Measurements from ENCODE around the gene E2F4.

Gene E2F4

DNA sequence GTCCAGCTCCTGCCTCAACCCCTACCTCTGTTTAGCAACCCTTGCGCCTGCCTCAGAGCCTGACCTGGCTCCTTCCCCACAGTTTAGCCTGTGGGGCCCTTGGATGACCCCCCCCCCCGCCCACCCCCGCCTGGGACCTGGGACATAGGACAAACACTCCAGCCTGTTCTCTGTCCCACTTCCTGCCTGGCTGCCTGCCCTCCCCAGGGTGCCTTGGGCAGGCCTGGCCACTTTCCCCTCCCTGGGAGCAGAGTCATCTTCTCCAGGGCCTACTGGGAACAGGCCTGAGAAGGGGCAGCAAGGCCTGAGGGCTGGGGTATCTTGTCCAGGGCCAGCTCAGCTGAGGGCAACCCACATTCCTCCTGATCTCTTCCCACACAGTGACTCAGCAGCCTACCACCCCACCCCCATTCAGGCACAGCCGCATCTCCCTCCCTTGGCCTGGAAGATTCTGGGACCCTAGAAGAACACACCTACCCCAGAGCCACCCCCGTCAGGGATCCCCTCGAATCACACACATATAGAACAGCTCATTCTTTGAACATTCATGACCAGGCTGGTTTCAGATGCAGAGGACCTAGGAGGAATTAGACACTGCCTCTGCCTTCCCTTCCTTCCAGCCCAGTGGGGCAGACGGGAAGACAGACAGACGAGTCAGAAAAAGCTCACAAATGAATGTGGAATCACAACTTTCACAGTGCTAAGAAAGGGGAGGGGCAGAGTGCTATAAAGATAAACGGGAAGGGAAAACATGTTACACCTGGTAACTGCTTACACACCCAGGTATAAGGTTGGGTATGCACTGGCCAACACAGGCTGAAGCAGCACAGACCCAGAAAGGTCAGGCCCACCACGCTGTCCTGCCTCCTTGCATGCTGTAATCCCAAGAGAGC lies 49.3 kb downstream of the E2F4 start:
- Histone ChIP-seq H3K27ac (ENCODE audit: low read depth, low read length) (peak overlapping the region; percentile 89), H3K36me3 (ENCODE audit: control insufficient read depth in 5 of 5, insufficient read depth in 5 of 5, low read length in 5 of 5) (peaks cover 0 to 38% (median 34%) of the 10 kb centered on the region in 5 donors), H3K4me3 (ENCODE audit: low read depth in 1 of 5, low read length in 5 of 5) (no peak overlapping the region), H3K9ac (ENCODE audit: low read length in 5 of 5) (peak overlapping the region in 4 of 5 donors; percentile 4 to 84 (median 40)), H3K27me3 (ENCODE audit: control insufficient read depth in 5 of 5, insufficient read depth in 4 of 5, low read length in 5 of 5) (no peaks in the 10 kb centered on the region), H3K4me1 (ENCODE audit: control insufficient read depth in 5 of 5, insufficient read depth in 5 of 5, low read length in 5 of 5) (peaks cover 31 to 69% (median 61%) of the 10 kb centered on the region in 5 donors), H3K9me3 (ENCODE audit: control insufficient read depth in 5 of 5, low read length in 5 of 5) (no peaks in the 10 kb centered on the region)

GRCh38 chr16:67242138-67242730 lies 50.3 kb downstream of the E2F4 start:
- no peaks in the 10 kb centered on the region for H3K27me3 ChIP-seq (ENCODE audit: control insufficient read depth in 5 of 5, insufficient read depth in 4 of 5, low read length in 5 of 5)
- H3K9me3 ChIP-seq (ENCODE audit: control insufficient read depth in 5 of 5, low read length in 5 of 5) = no peaks in the 10 kb centered on the region
- H3K4me1 ChIP-seq (ENCODE audit: control insufficient read depth in 5 of 5, insufficient read depth in 5 of 5, low read length in 5 of 5) = peaks cover 31 to 78% (median 65%) of the 10 kb centered on the region in 5 donors
- H3K4me3 ChIP-seq (ENCODE audit: low read depth in 1 of 5, low read length in 5 of 5) = no peak overlapping the region
- peak overlapping the region in 2 of 5 donors; percentile 15 to 48 for H3K9ac ChIP-seq (ENCODE audit: low read length in 5 of 5)
- peaks cover 0 to 29% (median 27%) of the 10 kb centered on the region in 5 donors for H3K36me3 ChIP-seq (ENCODE audit: control insufficient read depth in 5 of 5, insufficient read depth in 5 of 5, low read length in 5 of 5)
- peak overlapping the region; percentile 89 for H3K27ac ChIP-seq (ENCODE audit: low read depth, low read length)

DNA sequence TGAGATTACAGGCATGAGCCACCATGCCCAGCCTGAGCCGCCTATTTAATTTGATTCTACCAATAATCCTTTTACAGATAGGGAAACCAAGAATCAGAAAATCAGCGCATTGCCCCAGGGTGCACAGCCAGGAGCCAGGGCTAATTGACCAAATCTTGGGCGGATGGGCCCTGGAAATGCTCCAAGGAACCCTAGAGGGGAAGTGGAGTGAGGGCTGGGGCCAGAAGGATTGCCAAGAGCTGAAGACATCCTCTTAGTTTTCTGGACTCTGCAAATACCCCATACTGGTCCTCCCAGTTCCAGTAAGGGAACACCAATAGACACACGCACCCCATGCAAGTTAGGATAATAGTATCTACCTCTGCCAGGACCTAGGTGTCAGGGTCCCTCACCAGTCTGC lies 51.5 kb downstream of the E2F4 start:
- Histone ChIP-seq H3K9me3 (ENCODE audit: control insufficient read depth in 5 of 5, low read length in 5 of 5) (no peaks in the 10 kb centered on the region), H3K9ac (ENCODE audit: low read length in 5 of 5) (peak overlapping the region in 4 of 5 donors; percentile 35 to 62 (median 60)), H3K36me3 (ENCODE audit: control insufficient read depth in 5 of 5, insufficient read depth in 5 of 5, low read length in 5 of 5) (peaks cover 0 to 17% (median 14%) of the 10 kb centered on the region in 5 donors), H3K27me3 (ENCODE audit: control insufficient read depth in 5 of 5, insufficient read depth in 4 of 5, low read length in 5 of 5) (no peaks in the 10 kb centered on the region), H3K4me3 (ENCODE audit: low read depth in 1 of 5, low read length in 5 of 5) (peak overlapping the region in 3 of 5 donors; percentile 12 to 44 (median 25)), H3K4me1 (ENCODE audit: control insufficient read depth in 5 of 5, insufficient read depth in 5 of 5, low read length in 5 of 5) (peaks cover 37 to 89% (median 76%) of the 10 kb centered on the region in 5 donors), H3K27ac (ENCODE audit: low read depth, low read length) (peak overlapping the region; percentile 97)

DNA sequence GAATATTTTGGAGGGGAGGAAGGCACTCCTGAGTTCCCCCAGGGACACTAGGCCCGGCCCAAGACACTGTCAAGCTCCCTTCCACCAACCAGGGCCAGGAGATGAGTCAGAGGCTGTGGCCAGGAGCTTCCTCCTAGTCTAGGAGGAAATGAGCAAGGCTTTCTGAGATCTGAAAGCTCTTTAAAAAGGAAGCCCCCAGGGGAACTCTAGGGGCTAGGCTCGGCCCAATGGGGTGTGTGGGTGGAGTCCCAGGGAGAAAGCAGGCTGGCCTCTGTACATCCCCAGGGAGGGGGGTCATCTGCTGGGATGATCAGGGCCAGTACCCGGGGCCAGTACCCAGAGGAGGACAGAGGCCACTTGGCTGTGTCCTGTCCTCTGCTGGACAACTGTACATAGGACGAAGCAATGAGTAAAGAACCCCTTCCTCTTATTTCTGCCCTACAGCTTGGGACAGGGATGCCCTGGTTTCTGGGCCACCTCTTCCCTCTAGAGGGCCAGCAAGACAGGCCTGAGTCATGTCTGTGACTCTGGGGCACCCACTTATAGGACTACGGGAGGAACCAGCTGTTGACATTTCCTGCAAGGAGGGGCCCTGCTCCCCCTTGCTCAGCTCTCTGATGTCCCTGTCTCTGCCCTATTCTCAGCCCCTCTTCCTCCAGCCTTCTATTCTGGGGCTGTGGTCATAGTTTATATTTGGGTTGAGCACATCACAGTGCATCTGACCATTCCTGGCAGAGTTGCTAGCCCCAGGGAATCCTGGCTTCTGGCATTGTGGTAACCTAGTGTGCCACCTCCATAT lies 52.6 kb downstream of the E2F4 start:
- peak overlapping the region in 4 of 5 donors; percentile 48 to 75 (median 62) for H3K9ac ChIP-seq (ENCODE audit: low read length in 5 of 5)
- peak overlapping the region in 4 of 5 donors; percentile 29 to 91 (median 80) for H3K4me3 ChIP-seq (ENCODE audit: low read depth in 1 of 5, low read length in 5 of 5)
- H3K27me3 ChIP-seq (ENCODE audit: control insufficient read depth in 5 of 5, insufficient read depth in 4 of 5, low read length in 5 of 5) = peaks cover 0 to 4% (median 0%) of the 10 kb centered on the region in 5 donors
- H3K9me3 ChIP-seq (ENCODE audit: control insufficient read depth in 5 of 5, low read length in 5 of 5) = no peaks in the 10 kb centered on the region
- peaks cover 0 to 6% (median 3%) of the 10 kb centered on the region in 5 donors for H3K36me3 ChIP-seq (ENCODE audit: control insufficient read depth in 5 of 5, insufficient read depth in 5 of 5, low read length in 5 of 5)
- peaks cover 37 to 95% (median 87%) of the 10 kb centered on the region in 5 donors for H3K4me1 ChIP-seq (ENCODE audit: control insufficient read depth in 5 of 5, insufficient read depth in 5 of 5, low read length in 5 of 5)
- H3K27ac ChIP-seq (ENCODE audit: low read depth, low read length) = peak overlapping the region; percentile 97

DNA sequence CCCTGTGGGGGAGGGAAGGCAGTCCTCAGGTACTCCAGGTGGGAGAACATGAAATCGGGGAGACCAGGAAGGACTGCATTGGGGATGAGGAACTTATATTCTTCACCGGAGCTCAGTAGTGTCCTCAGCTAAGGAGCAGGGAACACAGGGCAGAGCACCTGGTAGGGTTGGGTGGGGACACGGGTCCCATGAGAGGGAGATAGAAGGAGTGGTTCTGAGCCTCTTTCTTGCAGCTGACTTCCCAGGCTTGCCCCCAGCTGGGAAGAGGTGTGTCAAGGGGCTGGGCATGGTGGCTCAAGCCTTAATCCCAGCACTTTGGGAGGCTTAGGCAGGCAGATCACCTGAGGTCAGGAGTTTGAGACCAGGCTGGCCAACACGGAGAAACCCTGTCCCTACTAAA lies 53.2 kb downstream of the E2F4 start:
- Histone ChIP-seq H3K27me3 (ENCODE audit: control insufficient read depth in 5 of 5, insufficient read depth in 4 of 5, low read length in 5 of 5) (peaks cover 0 to 8% (median 0%) of the 10 kb centered on the region in 5 donors), H3K4me3 (ENCODE audit: low read depth in 1 of 5, low read length in 5 of 5) (peak overlapping the region; percentile 79 to 91 (median 85)), H3K27ac (ENCODE audit: low read depth, low read length) (peak overlapping the region; percentile 97), H3K4me1 (ENCODE audit: control insufficient read depth in 5 of 5, insufficient read depth in 5 of 5, low read length in 5 of 5) (peaks cover 37 to 89% (median 86%) of the 10 kb centered on the region in 5 donors), H3K9ac (ENCODE audit: low read length in 5 of 5) (peak overlapping the region in 4 of 5 donors; percentile 48 to 83 (median 50)), H3K36me3 (ENCODE audit: control insufficient read depth in 5 of 5, insufficient read depth in 5 of 5, low read length in 5 of 5) (peaks cover 0 to 2% (median 0%) of the 10 kb centered on the region in 5 donors), H3K9me3 (ENCODE audit: control insufficient read depth in 5 of 5, low read length in 5 of 5) (no peaks in the 10 kb centered on the region)

GRCh38 chr16:67245674-67246080 lies 53.7 kb downstream of the E2F4 start:
- Histone ChIP-seq H3K27ac (ENCODE audit: low read depth, low read length) (peak overlapping the region; percentile 97), H3K4me1 (ENCODE audit: control insufficient read depth in 5 of 5, insufficient read depth in 5 of 5, low read length in 5 of 5) (peaks cover 33 to 84% (median 81%) of the 10 kb centered on the region in 5 donors), H3K9ac (ENCODE audit: low read length in 5 of 5) (peak overlapping the region; percentile 26 to 83 (median 81)), H3K4me3 (ENCODE audit: low read depth in 1 of 5, low read length in 5 of 5) (peak overlapping the region; percentile 79 to 91 (median 85)), H3K9me3 (ENCODE audit: control insufficient read depth in 5 of 5, low read length in 5 of 5) (no peaks in the 10 kb centered on the region), H3K36me3 (ENCODE audit: control insufficient read depth in 5 of 5, insufficient read depth in 5 of 5, low read length in 5 of 5) (peaks cover 0 to 1% (median 0%) of the 10 kb centered on the region in 5 donors), H3K27me3 (ENCODE audit: control insufficient read depth in 5 of 5, insufficient read depth in 4 of 5, low read length in 5 of 5) (peaks cover 0 to 8% (median 0%) of the 10 kb centered on the region in 5 donors)

DNA sequence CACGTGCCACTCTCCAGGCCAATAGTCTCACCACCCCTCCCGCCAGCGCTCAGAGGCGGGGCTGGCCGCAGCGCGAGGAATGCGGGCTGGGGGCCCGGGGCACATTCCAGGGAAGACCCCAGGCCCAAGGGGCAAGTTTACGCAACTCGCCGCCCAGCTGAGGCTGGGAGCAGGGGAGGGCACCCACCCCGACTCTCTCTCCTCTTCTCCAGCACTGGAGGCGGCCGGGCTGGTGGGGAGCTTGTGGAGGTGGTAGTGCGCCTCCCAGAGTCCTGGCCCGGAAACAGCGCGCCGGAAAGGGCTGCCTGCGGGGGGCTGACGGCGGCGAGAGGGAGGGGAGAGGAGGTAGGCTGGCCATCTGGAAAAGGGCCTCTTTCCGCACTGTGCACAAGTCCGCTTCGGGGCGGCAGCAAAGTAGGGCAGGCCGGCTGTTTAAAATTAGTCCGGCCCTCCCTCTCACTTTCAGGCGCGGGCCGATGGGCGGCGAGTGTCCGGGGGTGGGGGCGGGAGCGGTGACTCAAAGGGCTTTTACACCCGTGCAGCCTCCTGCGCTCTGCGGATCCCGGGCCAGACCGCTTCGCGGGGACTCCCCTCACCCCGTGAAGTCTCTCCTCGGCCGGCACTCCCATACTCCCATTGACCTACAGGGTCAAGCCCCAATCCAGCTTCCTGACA lies 54.3 kb downstream of the E2F4 start:
- Histone ChIP-seq H3K27ac (ENCODE audit: low read depth, low read length) (peak overlapping the region; percentile 97), H3K9ac (ENCODE audit: low read length in 5 of 5) (peak overlapping the region; percentile 48 to 83 (median 81)), H3K4me1 (ENCODE audit: control insufficient read depth in 5 of 5, insufficient read depth in 5 of 5, low read length in 5 of 5) (peaks cover 30 to 79% (median 77%) of the 10 kb centered on the region in 5 donors), H3K27me3 (ENCODE audit: control insufficient read depth in 5 of 5, insufficient read depth in 4 of 5, low read length in 5 of 5) (peaks cover 0 to 8% (median 0%) of the 10 kb centered on the region in 5 donors), H3K36me3 (ENCODE audit: control insufficient read depth in 5 of 5, insufficient read depth in 5 of 5, low read length in 5 of 5) (no peaks in the 10 kb centered on the region), H3K9me3 (ENCODE audit: control insufficient read depth in 5 of 5, low read length in 5 of 5) (no peaks in the 10 kb centered on the region), H3K4me3 (ENCODE audit: low read depth in 1 of 5, low read length in 5 of 5) (peak overlapping the region; percentile 79 to 91 (median 85))

- Histone ChIP-seq H3K9me3 (ENCODE audit: control insufficient read depth in 5 of 5, low read length in 5 of 5) (no peaks in the 10 kb centered on the region), H3K9ac (ENCODE audit: low read length in 5 of 5) (peak overlapping the region; percentile 48 to 83 (median 81)), H3K27me3 (ENCODE audit: control insufficient read depth in 5 of 5, insufficient read depth in 4 of 5, low read length in 5 of 5) (peaks cover 0 to 8% (median 0%) of the 10 kb centered on the region in 5 donors), H3K36me3 (ENCODE audit: control insufficient read depth in 5 of 5, insufficient read depth in 5 of 5, low read length in 5 of 5) (no peaks in the 10 kb centered on the region), H3K27ac (ENCODE audit: low read depth, low read length) (peak overlapping the region; percentile 97), H3K4me3 (ENCODE audit: low read depth in 1 of 5, low read length in 5 of 5) (peak overlapping the region; percentile 62 to 91 (median 85)), H3K4me1 (ENCODE audit: control insufficient read depth in 5 of 5, insufficient read depth in 5 of 5, low read length in 5 of 5) (peaks cover 28 to 73% (median 71%) of the 10 kb centered on the region in 5 donors)
Observed at GRCh38 chr16:67246756-67247191, 54.8 kb downstream of the E2F4 start.
